Stimulated activated naive B cell treated with anti-CD40 and anti-IgM and Interleukin-4, amounts not matched to agents 10 μg/mL and 1 μg/mL and 100 μg/mL, for 72 hours (primary cell): ENCODE data around the gene HMCN2.

ENCODE experiments used
- ATAC-seq, 2 donors: fragments of 150-1000 bp; cut with Tn5 transposase; replicated peaks; 2 replicates each; pipeline ENCODE4 v1.10.0; 2021; ENCODE audit warnings: moderate library complexity in 1 of 2
- DNase-seq: peaks from one replicate; pipeline ENCODE4 v3.0.0; 2021
- H3K27ac Mint-ChIP-seq: one replicate; pipeline ENCODE4 v1.8.0; 2022; ENCODE audit warnings: mild to moderate bottlenecking, mixed read lengths
- H3K27me3 Mint-ChIP-seq, 2 donors: one replicate each; pipeline ENCODE4 v1.8.0; 2022; ENCODE audit warnings: mixed read lengths in 2 of 2
- H3K36me3 Mint-ChIP-seq, 2 donors: one replicate each; pipeline ENCODE4 v1.8.0; 2022; ENCODE audit warnings: mixed read lengths in 2 of 2, mild to moderate bottlenecking in 1 of 2
- H3K4me1 Mint-ChIP-seq, 2 donors: one replicate each; pipeline ENCODE4 v1.8.0; 2022; ENCODE audit warnings: mixed read lengths in 2 of 2, mild to moderate bottlenecking in 1 of 2
- H3K4me3 Mint-ChIP-seq, 2 donors: one replicate each; pipeline ENCODE4 v1.8.0; 2022; ENCODE audit warnings: mild to moderate bottlenecking in 2 of 2, mixed read lengths in 2 of 2, moderate library complexity in 1 of 2
- H3K9me3 Mint-ChIP-seq, 2 donors: one replicate each; pipeline ENCODE4 v1.8.0; 2022; ENCODE audit warnings: mixed read lengths in 2 of 2, mild to moderate bottlenecking in 1 of 2

Gene HMCN2

GRCh38 chr9:130234340-130235260 is 31.0 kb upstream of the HMCN2 start:
- Mint-ChIP-seq H3K36me3 (peaks cover 9 to 12% of the 10 kb centered on the region in 2 donors), H3K9me3 (peaks cover 0 to 2% of the 10 kb centered on the region in 2 donors), H3K4me3 (no peak overlapping the region), H3K27ac (no peak overlapping the region), H3K27me3 (peaks cover 0 to 4% of the 10 kb centered on the region in 2 donors), H3K4me1 (peaks cover 7 to 22% of the 10 kb centered on the region in 2 donors)
- no peak for DNase-seq
- ATAC-seq: no peak

- Mint-ChIP-seq H3K9me3 (no peaks in the 10 kb centered on the region), H3K27ac (peak overlapping the region; percentile 38), H3K27me3 (peaks cover 0 to 4% of the 10 kb centered on the region in 2 donors), H3K36me3 (peaks cover 6 to 7% of the 10 kb centered on the region in 2 donors), H3K4me1 (peaks cover 18 to 34% of the 10 kb centered on the region in 2 donors), H3K4me3 (peak overlapping the region in 1 of 2 donors; percentile 56)
- DNase-seq (peak; percentile 42), ATAC-seq (no peak)
Observed at GRCh38 chr9:130235558-130236435, 29.8 kb upstream of the HMCN2 start.

GRCh38 chr9:130236436-130236985 is 29.0 kb upstream of the HMCN2 start:
- peaks cover 0 to 4% of the 10 kb centered on the region in 2 donors for H3K27me3 Mint-ChIP-seq
- peaks cover 21 to 42% of the 10 kb centered on the region in 2 donors for H3K4me1 Mint-ChIP-seq
- H3K36me3 Mint-ChIP-seq: peaks cover 6 to 7% of the 10 kb centered on the region in 2 donors
- no peak overlapping the region for H3K4me3 Mint-ChIP-seq
- no peak overlapping the region for H3K27ac Mint-ChIP-seq
- ATAC-seq (no peak), DNase-seq (no peak)
- H3K9me3 Mint-ChIP-seq: no peaks in the 10 kb centered on the region

DNA sequence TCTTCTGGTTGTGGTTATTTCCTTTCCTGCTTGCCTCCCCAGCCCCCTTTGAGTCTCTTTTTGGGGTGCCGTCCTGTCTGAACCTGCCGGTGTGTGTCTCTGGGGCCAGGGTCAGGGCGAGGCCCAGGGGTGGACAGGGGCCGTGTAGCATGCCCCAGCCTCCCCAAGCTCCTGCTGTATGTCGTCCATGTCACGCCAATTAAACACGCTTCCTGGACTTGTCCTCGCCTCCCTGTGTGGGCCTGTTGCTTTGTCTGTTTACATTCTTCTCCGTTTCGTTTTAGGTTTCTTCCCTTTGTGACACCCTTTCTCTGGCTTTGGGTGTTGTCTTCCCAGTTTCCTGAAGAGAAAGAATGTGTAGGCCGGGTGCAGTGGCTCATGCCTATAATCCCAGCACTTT is 28.5 kb upstream of the HMCN2 start:
- Mint-ChIP-seq H3K4me3 (no peak overlapping the region), H3K9me3 (no peaks in the 10 kb centered on the region), H3K27me3 (peaks cover 0 to 2% of the 10 kb centered on the region in 2 donors), H3K36me3 (peaks cover 6 to 7% of the 10 kb centered on the region in 2 donors), H3K27ac (no peak overlapping the region), H3K4me1 (peaks cover 21 to 45% of the 10 kb centered on the region in 2 donors)
- ATAC-seq (no peak), DNase-seq (no peak)

DNA sequence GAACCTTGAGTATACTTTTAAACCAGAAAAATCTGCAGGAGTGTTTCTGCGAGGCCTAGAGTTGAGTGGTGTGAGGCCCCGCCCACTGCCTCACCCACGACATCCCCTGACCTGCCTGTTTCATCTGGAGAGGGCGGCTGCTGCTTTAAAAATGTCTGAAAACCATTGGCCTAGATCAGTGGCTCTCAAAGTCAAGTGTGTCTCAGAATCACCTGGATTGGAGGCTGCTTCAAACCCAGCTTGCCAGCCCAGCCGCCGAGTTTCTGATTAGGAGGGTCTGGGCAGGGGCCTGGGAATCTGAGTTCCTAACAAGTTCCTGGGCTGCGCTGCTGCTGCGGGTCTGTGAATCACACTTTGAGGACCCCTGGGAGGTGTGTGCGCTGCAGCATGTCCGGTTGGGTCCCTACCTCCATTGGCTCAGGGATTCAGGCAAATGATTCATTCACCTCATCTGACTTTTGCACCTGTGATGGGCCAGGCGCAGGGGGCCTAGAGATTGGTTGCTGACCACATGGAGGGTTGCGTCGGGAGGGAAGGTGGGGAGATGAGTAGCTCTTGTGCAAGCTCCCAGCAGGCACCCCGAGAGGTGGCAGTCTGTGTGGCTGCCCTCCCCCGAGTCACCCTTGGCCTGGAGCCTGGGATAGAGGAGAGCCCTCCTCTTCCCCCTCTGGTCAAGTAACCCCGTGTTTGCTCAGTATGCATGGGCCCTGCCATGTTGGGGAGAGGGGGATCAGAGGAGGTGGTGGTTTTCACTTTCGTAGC is 27.6 kb upstream of the HMCN2 start:
- DNase-seq: no peak
- H3K4me3 Mint-ChIP-seq: no peak overlapping the region
- peaks cover 25 to 51% of the 10 kb centered on the region in 2 donors for H3K4me1 Mint-ChIP-seq
- ATAC-seq: no peak
- H3K27me3 Mint-ChIP-seq: peaks cover 4 to 5% of the 10 kb centered on the region in 2 donors
- no peak overlapping the region for H3K27ac Mint-ChIP-seq
- H3K9me3 Mint-ChIP-seq: no peaks in the 10 kb centered on the region
- H3K36me3 Mint-ChIP-seq: peaks cover 4 to 6% of the 10 kb centered on the region in 2 donors

DNA sequence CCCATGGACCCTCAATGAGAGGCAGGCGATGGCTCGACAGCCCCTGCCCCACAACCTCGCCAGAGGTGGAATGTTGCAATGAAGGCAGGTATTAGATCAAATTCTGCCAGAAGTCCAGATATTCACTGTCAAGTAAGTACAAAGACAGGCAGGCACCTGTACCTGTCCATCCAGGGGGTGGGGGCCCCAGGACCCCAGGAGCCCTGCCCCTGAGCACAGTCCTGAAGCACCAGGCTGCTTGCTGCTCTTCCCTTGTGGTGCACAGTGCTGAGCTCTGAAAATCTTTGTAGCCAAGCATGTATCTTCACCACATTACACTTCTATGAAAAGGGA is 26.2 kb upstream of the HMCN2 start:
- H3K27me3 Mint-ChIP-seq: peaks cover 4 to 12% of the 10 kb centered on the region in 2 donors
- peak overlapping the region in 1 of 2 donors; percentile 33 for H3K4me3 Mint-ChIP-seq
- peaks cover 27 to 56% of the 10 kb centered on the region in 2 donors for H3K4me1 Mint-ChIP-seq
- no peak overlapping the region for H3K27ac Mint-ChIP-seq
- DNase-seq (no peak), ATAC-seq (peak; percentile 18 to 21)
- no peaks in the 10 kb centered on the region for H3K9me3 Mint-ChIP-seq
- H3K36me3 Mint-ChIP-seq: no peaks in the 10 kb centered on the region

GRCh38 chr9:130239741-130240241 is 25.8 kb upstream of the HMCN2 start:
- ATAC-seq: peak; percentile 90 to 91

GRCh38 chr9:130240410-130241197 is 25.0 kb upstream of the HMCN2 start:
- H3K4me1 Mint-ChIP-seq: peaks cover 27 to 56% of the 10 kb centered on the region in 2 donors
- H3K27ac Mint-ChIP-seq: peak overlapping the region; percentile 92
- H3K27me3 Mint-ChIP-seq: peaks cover 4 to 18% of the 10 kb centered on the region in 2 donors
- ATAC-seq (peak; percentile 43 to 46), DNase-seq (no peak)
- H3K4me3 Mint-ChIP-seq: no peak overlapping the region
- no peaks in the 10 kb centered on the region for H3K36me3 Mint-ChIP-seq
- H3K9me3 Mint-ChIP-seq: no peaks in the 10 kb centered on the region

More at GRCh38 chr9:130239741-130240241, 25.8 kb upstream of the HMCN2 start:
- Mint-ChIP-seq H3K4me1 (peaks cover 27 to 56% of the 10 kb centered on the region in 2 donors), H3K27ac (peak overlapping the region; percentile 92), H3K27me3 (peaks cover 4 to 16% of the 10 kb centered on the region in 2 donors), H3K4me3 (peak overlapping the region; percentile 33 to 55), H3K9me3 (no peaks in the 10 kb centered on the region), H3K36me3 (no peaks in the 10 kb centered on the region)
- DNase-seq: peak; percentile 77

GRCh38 chr9:130241198-130241535 is 24.4 kb upstream of the HMCN2 start:
- Mint-ChIP-seq H3K4me1 (peaks cover 22 to 52% of the 10 kb centered on the region in 2 donors), H3K9me3 (no peaks in the 10 kb centered on the region), H3K27me3 (peaks cover 4 to 18% of the 10 kb centered on the region in 2 donors), H3K27ac (no peak overlapping the region), H3K4me3 (no peak overlapping the region), H3K36me3 (no peaks in the 10 kb centered on the region)
- DNase-seq (no peak), ATAC-seq (no peak)

GRCh38 chr9:130242270-130243014 is 23.1 kb upstream of the HMCN2 start:
- peak overlapping the region; percentile 47 for H3K27ac Mint-ChIP-seq

GRCh38 chr9:130243015-130243881 is 22.3 kb upstream of the HMCN2 start:
- DNase-seq: peak; percentile 61
- peak overlapping the region; percentile 47 for H3K27ac Mint-ChIP-seq

More at GRCh38 chr9:130242270-130243014, 23.1 kb upstream of the HMCN2 start:
- Mint-ChIP-seq H3K4me1 (peaks cover 21 to 46% of the 10 kb centered on the region in 2 donors), H3K9me3 (no peaks in the 10 kb centered on the region), H3K27me3 (peaks cover 4 to 18% of the 10 kb centered on the region in 2 donors), H3K36me3 (no peaks in the 10 kb centered on the region), H3K4me3 (peak overlapping the region; percentile 21 to 67)
- DNase-seq (no peak), ATAC-seq (no peak)

GRCh38 chr9:130243882-130244170 is 21.7 kb upstream of the HMCN2 start:
- no peak overlapping the region for H3K27ac Mint-ChIP-seq
- DNase-seq: no peak
- peaks cover 4 to 18% of the 10 kb centered on the region in 2 donors for H3K27me3 Mint-ChIP-seq
- no peak overlapping the region for H3K4me3 Mint-ChIP-seq
- no peak for ATAC-seq
- no peaks in the 10 kb centered on the region for H3K36me3 Mint-ChIP-seq
- H3K4me1 Mint-ChIP-seq: peaks cover 19 to 41% of the 10 kb centered on the region in 2 donors
- no peaks in the 10 kb centered on the region for H3K9me3 Mint-ChIP-seq

More at GRCh38 chr9:130243015-130243881, 22.3 kb upstream of the HMCN2 start:
- Mint-ChIP-seq H3K9me3 (no peaks in the 10 kb centered on the region), H3K4me1 (peaks cover 21 to 46% of the 10 kb centered on the region in 2 donors), H3K27me3 (peaks cover 4 to 18% of the 10 kb centered on the region in 2 donors), H3K4me3 (peak overlapping the region; percentile 64 to 67), H3K36me3 (no peaks in the 10 kb centered on the region)
- ATAC-seq: peak; percentile 14 to 23
